ENCODE data around the gene MOK.

Gene MOK

GRCh38 chr14:102297436-102298170 is 7.4 kb downstream of the MOK start:
- TF ChIP-seq CTCF (IDR thresholded peaks at IDR 0.05; ENCODE audit: low read depth, low read length): no peak
- H3K4me3 ChIP-seq (replicated peaks in 1 of 2; ENCODE audit: low read depth in 2 of 2, low read length in 2 of 2): no peak overlapping the region
- no peak for DNase-seq (ENCODE audit: low read depth in 2 of 2)

- peak; percentile 62 for TF ChIP-seq CTCF (IDR thresholded peaks at IDR 0.05; ENCODE audit: low read depth, low read length)
- H3K4me3 ChIP-seq (replicated peaks in 1 of 2; ENCODE audit: low read depth in 2 of 2, low read length in 2 of 2): no peak overlapping the region
- peak; percentile 51 to 59 for DNase-seq (ENCODE audit: low read depth in 2 of 2)
These were observed 9.7 kb downstream of the MOK start for GRCh38 chr14:102295270-102295669.

- DNase-seq (ENCODE audit: low read depth in 2 of 2): peak; percentile 64 to 75
- H3K4me3 ChIP-seq (replicated peaks in 1 of 2; ENCODE audit: low read depth in 2 of 2, low read length in 2 of 2): no peak overlapping the region
- no peak for TF ChIP-seq CTCF (IDR thresholded peaks at IDR 0.05; ENCODE audit: low read depth, low read length)
These were observed 11.2 kb downstream of the MOK start for GRCh38 chr14:102293781-102294180.

- DNase-seq (ENCODE audit: low read depth in 2 of 2): no peak
- no peak for TF ChIP-seq CTCF (IDR thresholded peaks at IDR 0.05; ENCODE audit: low read depth, low read length)
- H3K4me3 ChIP-seq (replicated peaks in 1 of 2; ENCODE audit: low read depth in 2 of 2, low read length in 2 of 2): no peak overlapping the region
These were observed 12.5 kb downstream of the MOK start for GRCh38 chr14:102292441-102292840.

GRCh38 chr14:102288139-102288538 is 16.8 kb downstream of the MOK start:
- TF ChIP-seq CTCF (IDR thresholded peaks at IDR 0.05; ENCODE audit: low read depth, low read length): no peak
- DNase-seq (ENCODE audit: low read depth in 2 of 2): no peak
- no peak overlapping the region for H3K4me3 ChIP-seq (replicated peaks in 1 of 2; ENCODE audit: low read depth in 2 of 2, low read length in 2 of 2)

GRCh38 chr14:102285106-102285505 is 19.9 kb downstream of the MOK start:
- H3K4me3 ChIP-seq (replicated peaks in 1 of 2; ENCODE audit: low read depth in 2 of 2, low read length in 2 of 2): no peak overlapping the region
- DNase-seq (ENCODE audit: low read depth in 2 of 2): no peak
- TF ChIP-seq CTCF (IDR thresholded peaks at IDR 0.05; ENCODE audit: low read depth, low read length): no peak

Measured in cardiac fibroblast (primary cell).